Measurements from ENCODE around the gene JUNB. TPM values are rescaled to one million over a fixed set of nuclear protein-coding genes. Genes with fewer than 3 reads are reported as not detected.
A peak's percentile ranks its signal among the peaks of the same experiment; 100 is the strongest.

The JUNB gene
- 31.3 and 116 TPM in 2 replicates for total RNA-seq (ENCODE audit: low replicate concordance)
- long read RNA-seq, partial matches to known transcripts = 0 of 2 reads
- long read RNA-seq, other reads (novel, unspliced or antisense) = 0 of 2 reads

DNA sequence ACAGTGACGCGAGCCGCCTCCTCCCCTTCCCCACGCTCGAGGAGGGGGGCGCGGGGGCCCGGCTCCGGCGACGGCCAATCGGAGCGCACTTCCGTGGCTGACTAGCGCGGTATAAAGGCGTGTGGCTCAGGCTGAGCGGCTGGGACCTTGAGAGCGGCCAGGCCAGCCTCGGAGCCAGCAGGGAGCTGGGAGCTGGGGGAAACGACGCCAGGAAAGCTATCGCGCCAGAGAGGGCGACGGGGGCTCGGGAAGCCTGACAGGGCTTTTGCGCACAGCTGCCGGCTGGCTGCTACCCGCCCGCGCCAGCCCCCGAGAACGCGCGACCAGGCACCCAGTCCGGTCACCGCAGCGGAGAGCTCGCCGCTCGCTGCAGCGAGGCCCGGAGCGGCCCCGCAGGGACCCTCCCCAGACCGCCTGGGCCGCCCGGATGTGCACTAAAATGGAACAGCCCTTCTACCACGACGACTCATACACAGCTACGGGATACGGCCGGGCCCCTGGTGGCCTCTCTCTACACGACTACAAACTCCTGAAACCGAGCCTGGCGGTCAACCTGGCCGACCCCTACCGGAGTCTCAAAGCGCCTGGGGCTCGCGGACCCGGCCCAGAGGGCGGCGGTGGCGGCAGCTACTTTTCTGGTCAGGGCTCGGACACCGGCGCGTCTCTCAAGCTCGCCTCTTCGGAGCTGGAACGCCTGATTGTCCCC is at the start of gene JUNB:
Gene JUNB, plus strand, starts transcription at position 142 of the 706 bp plus-strand sequence. Its CDS starts 286 bp downstream, at position 428.
- Mint-ChIP-seq H3K4me3 (peak within 1 kb of the TSS; percentile 94), H3K4me1 (ENCODE audit: unreplicated experiment) (peaks cover 37% of the 10 kb centered on the region), H3K36me3 (peaks cover 2% of the 10 kb centered on the region), H3K27ac (peak within 1 kb of the TSS; percentile 98), H3K27me3 (no peaks in the 10 kb centered on the region), H3K9me3 (no peaks in the 10 kb centered on the region)
- peak; percentile 93 for DNase-seq (ENCODE audit: extremely low spot score, unreplicated experiment)
- TF ChIP-seq, protein P1, sequence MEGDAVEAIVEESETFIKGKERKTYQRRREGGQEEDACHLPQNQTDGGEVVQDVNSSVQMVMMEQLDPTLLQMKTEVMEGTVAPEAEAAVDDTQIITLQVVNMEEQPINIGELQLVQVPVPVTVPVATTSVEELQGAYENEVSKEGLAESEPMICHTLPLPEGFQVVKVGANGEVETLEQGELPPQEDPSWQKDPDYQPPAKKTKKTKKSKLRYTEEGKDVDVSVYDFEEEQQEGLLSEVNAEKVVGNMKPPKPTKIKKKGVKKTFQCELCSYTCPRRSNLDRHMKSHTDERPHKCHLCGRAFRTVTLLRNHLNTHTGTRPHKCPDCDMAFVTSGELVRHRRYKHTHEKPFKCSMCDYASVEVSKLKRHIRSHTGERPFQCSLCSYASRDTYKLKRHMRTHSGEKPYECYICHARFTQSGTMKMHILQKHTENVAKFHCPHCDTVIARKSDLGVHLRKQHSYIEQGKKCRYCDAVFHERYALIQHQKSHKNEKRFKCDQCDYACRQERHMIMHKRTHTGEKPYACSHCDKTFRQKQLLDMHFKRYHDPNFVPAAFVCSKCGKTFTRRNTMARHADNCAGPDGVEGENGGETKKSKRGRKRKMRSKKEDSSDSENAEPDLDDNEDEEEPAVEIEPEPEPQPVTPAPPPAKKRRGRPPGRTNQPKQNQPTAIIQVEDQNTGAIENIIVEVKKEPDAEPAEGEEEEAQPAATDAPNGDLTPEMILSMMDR (conservative IDR thresholded peaks at IDR 0.05) = peak; percentile 47

DNA sequence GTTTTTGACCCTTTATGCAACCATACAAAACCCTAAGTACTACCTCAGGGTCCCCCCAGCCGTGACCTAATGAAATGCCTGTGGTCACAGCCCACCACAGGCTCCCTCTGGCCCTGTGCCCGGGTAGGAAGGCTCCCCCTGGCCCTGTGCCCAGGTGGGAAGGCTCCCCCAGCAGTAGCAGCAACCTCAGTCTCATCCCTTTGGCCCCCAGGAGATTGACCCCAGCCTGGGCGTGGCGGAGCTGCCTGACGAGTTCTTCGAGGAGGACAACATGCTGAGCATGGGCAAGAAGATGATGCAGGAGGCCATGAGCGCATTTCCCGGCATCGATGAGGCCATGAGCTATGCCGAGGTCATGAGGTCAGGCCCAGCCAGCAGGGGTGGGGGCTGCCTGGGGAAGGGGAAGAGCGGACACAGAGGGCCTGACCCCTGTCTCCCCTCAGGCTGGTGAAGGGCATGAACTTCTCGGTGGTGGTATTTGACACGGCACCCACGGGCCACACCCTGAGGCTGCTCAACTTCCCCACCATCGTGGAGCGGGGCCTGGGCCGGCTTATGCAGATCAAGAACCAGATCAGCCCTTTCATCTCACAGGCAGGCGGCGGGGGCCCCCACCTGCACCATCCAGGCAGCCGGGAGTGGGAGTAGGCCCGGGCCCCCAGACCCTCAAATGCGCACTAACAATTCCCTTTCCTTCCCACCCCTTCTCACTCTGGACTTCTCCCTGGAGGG is 46.0 kb upstream of the JUNB start:
- peaks cover 15% of the 10 kb centered on the region for H3K27me3 Mint-ChIP-seq
- peaks cover 26% of the 10 kb centered on the region for H3K36me3 Mint-ChIP-seq
- H3K27ac Mint-ChIP-seq = no peak overlapping the region
- TF ChIP-seq, protein P1 (conservative IDR thresholded peaks at IDR 0.05) = no peak
- H3K4me3 Mint-ChIP-seq = no peak overlapping the region
- H3K4me1 Mint-ChIP-seq (ENCODE audit: unreplicated experiment) = no peaks in the 10 kb centered on the region
- no peak for DNase-seq (ENCODE audit: extremely low spot score, unreplicated experiment)
- H3K9me3 Mint-ChIP-seq = no peaks in the 10 kb centered on the region

DNA sequence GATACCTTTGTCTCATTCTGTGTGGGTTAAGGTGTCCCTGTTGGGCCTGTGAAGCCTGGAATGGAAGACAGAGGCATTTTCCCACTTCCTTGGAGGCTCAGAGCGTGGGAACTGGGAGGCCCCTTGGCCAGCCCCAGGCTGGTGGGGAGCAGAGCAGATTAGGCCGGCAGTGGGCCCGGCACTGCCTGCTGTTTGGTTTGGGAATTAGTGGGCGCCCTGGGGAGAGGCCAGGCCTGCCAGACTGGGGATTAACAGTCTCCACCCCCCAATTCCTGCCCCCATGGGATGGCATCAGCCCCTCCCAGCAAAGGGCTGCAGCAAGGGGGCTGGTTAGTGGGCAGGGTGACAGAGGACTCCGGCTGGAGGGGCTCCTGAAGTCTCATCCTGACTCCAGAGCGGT is 42.8 kb upstream of the JUNB start:
- Mint-ChIP-seq H3K9me3 (no peaks in the 10 kb centered on the region), H3K36me3 (peaks cover 20% of the 10 kb centered on the region), H3K27me3 (peaks cover 43% of the 10 kb centered on the region), H3K27ac (peak overlapping the region; percentile 53), H3K4me3 (no peak overlapping the region), H3K4me1 (ENCODE audit: unreplicated experiment) (no peaks in the 10 kb centered on the region)
- no peak for DNase-seq (ENCODE audit: extremely low spot score, unreplicated experiment)
- TF ChIP-seq, protein P1 (conservative IDR thresholded peaks at IDR 0.05) = no peak

DNA sequence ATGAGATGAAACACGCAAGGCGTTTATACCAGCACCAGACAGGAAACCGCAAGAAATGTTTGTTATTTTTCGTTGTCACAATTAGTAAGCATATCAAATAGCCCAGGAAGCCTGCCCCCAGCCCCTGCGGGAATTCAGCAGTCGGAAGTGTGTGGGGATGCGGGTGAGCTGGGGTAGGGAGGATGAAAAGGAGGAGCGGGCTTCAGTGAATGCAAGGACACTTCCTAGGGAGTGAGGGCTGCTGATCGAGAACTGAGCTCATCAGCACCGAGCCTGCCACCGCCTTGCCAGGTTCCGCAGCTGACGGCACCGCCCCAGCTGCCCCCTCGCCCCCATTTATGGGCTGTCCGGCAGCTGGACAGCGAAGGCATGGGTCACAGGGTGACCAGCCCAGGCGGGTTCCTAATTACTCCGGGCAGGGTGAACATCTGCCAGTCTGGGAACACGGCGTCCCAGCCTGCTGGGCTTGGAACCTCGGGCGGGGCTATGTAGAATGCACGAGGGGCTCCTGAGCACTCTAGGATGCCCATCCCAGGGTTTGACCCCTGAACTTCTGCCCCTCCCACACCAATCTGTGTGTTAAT is 41.3 kb upstream of the JUNB start:
- Mint-ChIP-seq H3K27ac (no peak overlapping the region), H3K27me3 (peaks cover 43% of the 10 kb centered on the region), H3K9me3 (no peaks in the 10 kb centered on the region), H3K36me3 (peaks cover 15% of the 10 kb centered on the region), H3K4me3 (no peak overlapping the region), H3K4me1 (ENCODE audit: unreplicated experiment) (no peaks in the 10 kb centered on the region)
- TF ChIP-seq, protein P1 (conservative IDR thresholded peaks at IDR 0.05) = no peak
- no peak for DNase-seq (ENCODE audit: extremely low spot score, unreplicated experiment)

DNA sequence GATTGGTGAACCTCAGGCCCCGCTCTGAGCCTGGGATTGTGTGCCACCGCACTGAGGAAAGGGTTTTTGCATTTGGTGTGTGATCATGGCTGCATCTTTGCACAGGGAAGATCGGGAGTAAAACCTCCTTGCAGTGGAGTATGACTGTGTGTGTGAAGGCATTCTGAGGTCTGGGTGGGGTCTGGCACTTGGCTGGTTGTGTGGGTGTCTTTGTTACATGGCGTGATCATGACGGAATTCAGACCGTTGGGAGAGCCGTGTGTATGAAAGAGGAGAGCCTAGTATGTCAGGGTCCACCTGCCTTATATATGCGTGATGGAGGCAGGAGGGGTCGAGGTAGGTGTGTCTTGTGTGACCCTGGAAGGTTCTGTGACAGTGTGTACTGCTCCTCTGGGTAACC is 40.4 kb upstream of the JUNB start:
- no peak for DNase-seq (ENCODE audit: extremely low spot score, unreplicated experiment)
- H3K4me1 Mint-ChIP-seq (ENCODE audit: unreplicated experiment) = no peaks in the 10 kb centered on the region
- TF ChIP-seq, protein P1 (conservative IDR thresholded peaks at IDR 0.05) = no peak
- H3K36me3 Mint-ChIP-seq = peaks cover 13% of the 10 kb centered on the region
- H3K27ac Mint-ChIP-seq = no peak overlapping the region
- no peak overlapping the region for H3K4me3 Mint-ChIP-seq
- no peaks in the 10 kb centered on the region for H3K9me3 Mint-ChIP-seq
- peaks cover 46% of the 10 kb centered on the region for H3K27me3 Mint-ChIP-seq

Measured in type B pancreatic cell (in vitro differentiated cells).